Spleen (tissue), 11 donors: ENCODE data around the gene SMARCA4. TPM values are rescaled to one million over a fixed set of nuclear protein-coding genes. Genes with fewer than 3 reads are reported as not detected.
A peak's percentile ranks its signal among the peaks of the same experiment; 100 is the strongest.
"Not testable (repeated sequence)": the region's sequence is repeated elsewhere in the genome, so short reads cannot be mapped to it uniquely, and the experiment has no call there.

ENCODE experiments used
- DNase-seq: peaks from one replicate; pipeline ENCODE4 v3.0.0-alpha.2; 2020
- H3K27ac ChIP-seq, 8 donors: fragments of 200-600 bp; sonication (generic) in 7 of 8; 1 replicate in 4 of 8; 2 replicates in 4 of 8; pipeline versions ENCODE4 v1.5.0 to v1.8.0; 2016 to 2021; ENCODE audit warnings: inconsistent platforms in 4 of 8, mild to moderate bottlenecking in 4 of 8, moderate library complexity in 1 of 8
- H3K27me3 ChIP-seq, 7 donors: fragments of 200-600 bp; sonication (generic) in 6 of 7; replicated peaks in 1 of 7; 1 replicate in 4 of 7; 2 replicates in 3 of 7; pipeline versions ENCODE4 v1.5.0 to v1.8.0; 2016 to 2021; ENCODE audit warnings: inconsistent platforms in 3 of 7, mild to moderate bottlenecking in 1 of 7
- H3K36me3 ChIP-seq, 6 donors: fragments of 200-600 bp; sonication (generic) in 5 of 6; 1 replicate in 4 of 6; 2 replicates in 2 of 6; pipeline versions ENCODE4 v1.5.0 to v1.8.0; 2016 to 2021; ENCODE audit warnings: inconsistent platforms in 2 of 6
- H3K4me1 ChIP-seq, 6 donors: fragments of 200-600 bp; sonication (generic) in 5 of 6; 1 replicate in 3 of 6; 2 replicates in 3 of 6; pipeline versions ENCODE4 v1.5.0 to v1.8.0; 2016 to 2021; ENCODE audit warnings: inconsistent platforms in 3 of 6
- H3K4me3 ChIP-seq, 8 donors: fragments of 200-600 bp; sonication (generic) in 7 of 8; 1 replicate in 4 of 8; 2 replicates in 4 of 8; pipeline versions ENCODE4 v1.5.0 to v1.8.0; 2016 to 2021; ENCODE audit warnings: inconsistent platforms in 4 of 8, mild to moderate bottlenecking in 4 of 8, moderate library complexity in 2 of 8
- H3K9me3 ChIP-seq, 8 donors: fragments of 200-600 bp; sonication (generic) in 7 of 8; 1 replicate in 4 of 8; 2 replicates in 4 of 8; pipeline versions ENCODE4 v1.5.0 to v1.8.0; 2016 to 2021; ENCODE audit warnings: inconsistent platforms in 4 of 8
- CTCF ChIP-seq, 11 experiments: fragments of 200-600 bp in 7 of 11; fragments of 450-650 bp in 4 of 11; sonication (generic) in 4 of 11; IDR thresholded peaks in 8 of 11; conservative IDR thresholded peaks in 3 of 11; 1 replicate in 7 of 11; 2 replicates in 4 of 11; pipeline versions ENCODE4 v1.4.0 to v1.8.0; 2016 to 2021; ENCODE audit warnings: antibody characterized with exemption in 11 of 11, inconsistent platforms in 4 of 11, mild to moderate bottlenecking in 1 of 11
- POLR2A ChIP-seq, 3 donors: fragments of 450-650 bp; IDR thresholded peaks; one replicate each; pipeline ENCODE4 v1.5.1; 2017; ENCODE audit warnings: antibody characterized with exemption in 3 of 3, mild to moderate bottlenecking in 1 of 3
- POLR2AphosphoS5 ChIP-seq, 3 donors: sonication (generic); formaldehyde crosslinking; IDR thresholded peaks; one replicate each; pipeline ENCODE4 v1.5.1; 2017; ENCODE audit warnings: antibody characterized with exemption in 3 of 3
- WGBS, 5 donors: extraction: QIAGEN DNeasy Blood & Tissue Kit in 3 of 5; methylation state at CpG; one replicate each; pipeline versions ENCODE4 v1.1.5 to v1.1.7; 2013 to 2018; 5-methylcytosine and 5-hydroxymethylcytosine counted together
- intact Hi-C: fragments of 100-400 bp; cut with DNase I; formaldehyde crosslinking; loops from one replicate; pipeline ENCODE4 v1.15.0; 2023; ENCODE audit warnings: low total_unique reads
- polyA plus RNA-seq, 3 donors: library from polyadenylated mRNA; stranded (reverse); fragments of 200-250 nt; gene quantifications; one replicate each; pipeline ENCODE4 v1.2.1, GENCODE V29; 2013
- total RNA-seq, 7 donors: library from RNA; depleted of rRNA in 3 of 7; stranded (reverse); fragments of >200 nt in 3 of 7; fragmentation: NEBNext Ultra II Directional in 4 of 7; extraction: Animal tissue kit (Norgen Biotek cat#: 25700) in 4 of 7; gene quantifications; one replicate each; pipeline versions ENCODE4 v1.1.0 to v1.2.1, GENCODE V29; 2016 to 2021
- donor health status: healthy with polysubstance abuse.
- donor health status: DM: no; HTN: no; CAD: no; lungs with moderate emphysema.
- donor health status: DM: no; HTN: no; CAD: no.
- donor health status: Bipolar disorder and iron deficiency.
- donor health status: healthy.
- donor health status: DM: no; HTN: no; CAD: no.
- donor health status: DM: yes; HTN: yes; CAD: no.

Gene SMARCA4
- total and polyA plus RNA-seq, 10 donors, result 41.6 to 95.6 (median 65.8) TPM

GRCh38 chr19:10935371-10936059, 25.3 kb upstream of the SMARCA4 start:
- H3K4me3 ChIP-seq, result no peak overlapping the region
- H3K27me3 ChIP-seq, result no peaks in the 10 kb centered on the region
- H3K27ac ChIP-seq, result no peak overlapping the region
- WGBS, 5 donors, result 85 to 94% (median 91%) methylated on average over 9 of the region's 9 CpGs
- TF ChIP-seq POLR2AphosphoS5 (IDR thresholded peaks at IDR 0.05) (no peak), CTCF (IDR thresholded peaks at IDR 0.05 in 8 of 11, conservative IDR thresholded peaks at IDR 0.05 in 3 of 11) (no peak), POLR2A (IDR thresholded peaks at IDR 0.05) (no peak)
- H3K9me3 ChIP-seq, result no peaks in the 10 kb centered on the region
- intact Hi-C loops, result no loop called here
- H3K36me3 ChIP-seq, result peaks cover 0 to 35% (median 9%) of the 10 kb centered on the region in 6 donors
- DNase-seq, result no peak
- H3K4me1 ChIP-seq, result peaks cover 2 to 36% (median 16%) of the 10 kb centered on the region in 6 donors

GRCh38 chr19:10936661-10937084, 24.2 kb upstream of the SMARCA4 start:
- H3K27me3 ChIP-seq, result no peaks in the 10 kb centered on the region
- peak overlapping the region in 1 of 8 donors; percentile 5 for H3K4me3 ChIP-seq
- no peaks in the 10 kb centered on the region for H3K9me3 ChIP-seq
- 2 to 7% (median 6%) methylated on average over 11 of the region's 11 CpGs for WGBS, 5 donors
- peaks cover 2 to 25% (median 8%) of the 10 kb centered on the region in 6 donors for H3K4me1 ChIP-seq
- H3K27ac ChIP-seq, result no peak overlapping the region
- DNase-seq, result no peak
- intact Hi-C loops, result no loop called here
- H3K36me3 ChIP-seq, result peaks cover 0 to 23% (median 7%) of the 10 kb centered on the region in 6 donors
- TF ChIP-seq POLR2A (IDR thresholded peaks at IDR 0.05) (no peak), CTCF (IDR thresholded peaks at IDR 0.05 in 8 of 11, conservative IDR thresholded peaks at IDR 0.05 in 3 of 11) (peak; percentile 17 to 78 (median 53)), POLR2AphosphoS5 (IDR thresholded peaks at IDR 0.05) (no peak)

GRCh38 chr19:10941649-10942048, 19.2 kb upstream of the SMARCA4 start:
- H3K27me3 ChIP-seq, H3K27ac ChIP-seq, H3K9me3 ChIP-seq, intact Hi-C loops, DNase-seq, H3K4me3 ChIP-seq, H3K36me3 ChIP-seq: not testable (repeated sequence)
- H3K4me1 ChIP-seq, result peaks cover 2 to 26% (median 8%) of the 10 kb centered on the region in 6 donors
- WGBS, 5 donors, result 68 to 86% (median 82%) methylated on average over 14 of the region's 14 CpGs

- peaks cover 0 to 20% (median 7%) of the 10 kb centered on the region in 6 donors for H3K4me1 ChIP-seq
- H3K27ac ChIP-seq, H3K9me3 ChIP-seq, H3K36me3 ChIP-seq, intact Hi-C loops, H3K4me3 ChIP-seq, DNase-seq, H3K27me3 ChIP-seq: not testable (repeated sequence)
- 79 to 96% (median 83%) methylated on average over 4 of the region's 4 CpGs for WGBS, 5 donors
Observed at GRCh38 chr19:10943412-10943811, 17.4 kb upstream of the SMARCA4 start.

GRCh38 chr19:10945264-10945663, 15.6 kb upstream of the SMARCA4 start:
- no peak for TF ChIP-seq POLR2AphosphoS5 (IDR thresholded peaks at IDR 0.05)
- TF ChIP-seq POLR2A (IDR thresholded peaks at IDR 0.05), result no peak
- no peak for TF ChIP-seq CTCF (IDR thresholded peaks at IDR 0.05 in 8 of 11, conservative IDR thresholded peaks at IDR 0.05 in 3 of 11)
- Histone ChIP-seq H3K4me1 (peaks cover 0 to 13% (median 7%) of the 10 kb centered on the region in 6 donors), H3K27me3 (no peaks in the 10 kb centered on the region), H3K4me3 (no peak overlapping the region), H3K36me3 (no peaks in the 10 kb centered on the region), H3K9me3 (no peaks in the 10 kb centered on the region), H3K27ac (no peak overlapping the region)
- 84 to 92% (median 86%) methylated on average over 4 of the region's 4 CpGs for WGBS, 5 donors
- no peak for DNase-seq
- intact Hi-C loops, result no loop called here
